OCI-LY3 (cell line): ENCODE results near the gene RNPEPL1.
A peak's percentile ranks its signal among the peaks of the same experiment; 100 is the strongest.

ENCODE experiments used
- H2AFZ ChIP-seq: fragments of 200-600, 300-600 bp; shearing (Covaris generic); 2 replicates; pipeline ENCODE4 v1.6.0; 2014; ENCODE audit warnings: antibody characterized with exemption, low read depth, low read length
- H3K27ac ChIP-seq: fragments of 200-600, 300-600 bp; sonication (generic); 2 replicates; pipeline ENCODE4 v1.5.1; 2014; ENCODE audit warnings: mild to moderate bottlenecking, low read length, moderate library complexity, mixed read lengths
- H3K27me3 ChIP-seq: fragments of 200-600, 300-600 bp; sonication (generic); 2 replicates; pipeline ENCODE4 v1.6.1; 2014; ENCODE audit warnings: low read depth, low read length, mixed read lengths
- H3K36me3 ChIP-seq: fragments of 200-600, 300-600 bp; sonication (generic); replicated peaks from 2 replicates; pipeline ENCODE3; 2014; ENCODE audit warnings: low read depth, low read length, mixed read lengths
- H3K4me1 ChIP-seq: fragments of 300-600, 200-600 bp; sonication (generic); 2 replicates; pipeline ENCODE4 v1.6.1; 2014; ENCODE audit warnings: low read length, mixed read lengths
- H3K4me2 ChIP-seq: fragments of 200-600, 300-600 bp; sonication (generic); 2 replicates; pipeline ENCODE4 v1.6.1; 2014; ENCODE audit warnings: low read length, mixed read lengths
- H3K4me3 ChIP-seq: fragments of 300-600, 200-600 bp; sonication (generic); 2 replicates; pipeline ENCODE4 v1.5.1; 2014; ENCODE audit warnings: antibody characterized with exemption, mild to moderate bottlenecking, low read length, moderate library complexity
- H3K79me2 ChIP-seq: fragments of 300-600, 200-600 bp; shearing (Covaris generic); 2 replicates; pipeline ENCODE4 v1.6.1; 2014; ENCODE audit warnings: mild to moderate bottlenecking, low read length, mixed read lengths
- H3K9ac ChIP-seq: fragments of 300-600, 200-600 bp; shearing (Covaris generic); 2 replicates; pipeline ENCODE4 v1.6.0; 2014; ENCODE audit warnings: mild to moderate bottlenecking, low read length, moderate library complexity
- H3K9me3 ChIP-seq: fragments of 200-600, 300-600 bp; shearing (Covaris generic); 2 replicates; pipeline ENCODE4 v1.6.1; 2014; ENCODE audit warnings: low read length, mixed read lengths; ENCODE audit not compliant: insufficient read depth
- H4K20me1 ChIP-seq: fragments of 200-600, 300-600 bp; sonication (generic); 2 replicates; pipeline ENCODE4 v1.6.1; 2016; ENCODE audit warnings: low read length, mixed read lengths; ENCODE audit not compliant: insufficient read depth
- EZH2phosphoT487 ChIP-seq: fragments of 200-600 bp; shearing (Covaris generic); IDR thresholded peaks from 2 replicates; pipeline ENCODE4 v1.6.1; 2018; ENCODE audit warnings: antibody characterized with exemption, mixed run types, low read depth
- TF ChIP-seq, protein P1 (sequence below): fragments of 200-600, 300-600 bp; sonication (generic); IDR thresholded peaks from 2 replicates; pipeline ENCODE4 v1.5.1; 2014; ENCODE audit warnings: antibody characterized with exemption, low read length, low read depth

The RNPEPL1 gene

DNA sequence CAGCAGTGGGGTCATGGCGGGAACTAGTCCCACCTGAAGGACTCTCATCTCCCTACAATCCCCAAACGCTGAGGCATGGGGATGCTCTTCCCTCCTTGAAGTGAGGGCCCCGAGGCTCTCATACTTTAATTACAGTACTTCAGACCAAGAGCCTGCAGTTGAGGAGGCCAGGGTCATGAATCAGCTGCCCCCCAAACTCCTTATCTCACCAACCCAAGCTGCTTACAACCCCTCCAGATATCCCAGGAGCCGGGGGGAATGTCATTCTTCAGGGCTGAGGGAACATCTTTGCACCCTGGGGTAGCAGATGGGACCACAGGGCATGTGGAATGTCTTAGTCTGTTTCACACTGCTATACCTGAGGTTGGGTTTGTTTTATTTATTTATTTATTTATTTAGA lies 15.5 kb downstream of the RNPEPL1 start:
- peak overlapping the region; percentile 58; the same call in 1 of the 2 replicates for H3K9ac ChIP-seq
- H3K9me3 ChIP-seq: no peaks in the 10 kb centered on the region
- no peak overlapping the region for H2AFZ ChIP-seq
- H3K4me1 ChIP-seq: peaks cover 50% of the 10 kb centered on the region
- peak overlapping the region; percentile 60 for H3K4me2 ChIP-seq
- peaks cover 70% of the 10 kb centered on the region for H3K79me2 ChIP-seq
- TF ChIP-seq, protein P1, sequence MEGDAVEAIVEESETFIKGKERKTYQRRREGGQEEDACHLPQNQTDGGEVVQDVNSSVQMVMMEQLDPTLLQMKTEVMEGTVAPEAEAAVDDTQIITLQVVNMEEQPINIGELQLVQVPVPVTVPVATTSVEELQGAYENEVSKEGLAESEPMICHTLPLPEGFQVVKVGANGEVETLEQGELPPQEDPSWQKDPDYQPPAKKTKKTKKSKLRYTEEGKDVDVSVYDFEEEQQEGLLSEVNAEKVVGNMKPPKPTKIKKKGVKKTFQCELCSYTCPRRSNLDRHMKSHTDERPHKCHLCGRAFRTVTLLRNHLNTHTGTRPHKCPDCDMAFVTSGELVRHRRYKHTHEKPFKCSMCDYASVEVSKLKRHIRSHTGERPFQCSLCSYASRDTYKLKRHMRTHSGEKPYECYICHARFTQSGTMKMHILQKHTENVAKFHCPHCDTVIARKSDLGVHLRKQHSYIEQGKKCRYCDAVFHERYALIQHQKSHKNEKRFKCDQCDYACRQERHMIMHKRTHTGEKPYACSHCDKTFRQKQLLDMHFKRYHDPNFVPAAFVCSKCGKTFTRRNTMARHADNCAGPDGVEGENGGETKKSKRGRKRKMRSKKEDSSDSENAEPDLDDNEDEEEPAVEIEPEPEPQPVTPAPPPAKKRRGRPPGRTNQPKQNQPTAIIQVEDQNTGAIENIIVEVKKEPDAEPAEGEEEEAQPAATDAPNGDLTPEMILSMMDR: no peak
- no peak for TF ChIP-seq EZH2phosphoT487
- H3K4me3 ChIP-seq: peak overlapping the region; percentile 42; the same call in 1 of the 2 replicates
- peak overlapping the region; percentile 98 for H3K27ac ChIP-seq
- H3K27me3 ChIP-seq: no peaks in the 10 kb centered on the region
- H3K36me3 ChIP-seq: peaks cover 34% of the 10 kb centered on the region
- peaks cover 10% of the 10 kb centered on the region for H4K20me1 ChIP-seq

DNA sequence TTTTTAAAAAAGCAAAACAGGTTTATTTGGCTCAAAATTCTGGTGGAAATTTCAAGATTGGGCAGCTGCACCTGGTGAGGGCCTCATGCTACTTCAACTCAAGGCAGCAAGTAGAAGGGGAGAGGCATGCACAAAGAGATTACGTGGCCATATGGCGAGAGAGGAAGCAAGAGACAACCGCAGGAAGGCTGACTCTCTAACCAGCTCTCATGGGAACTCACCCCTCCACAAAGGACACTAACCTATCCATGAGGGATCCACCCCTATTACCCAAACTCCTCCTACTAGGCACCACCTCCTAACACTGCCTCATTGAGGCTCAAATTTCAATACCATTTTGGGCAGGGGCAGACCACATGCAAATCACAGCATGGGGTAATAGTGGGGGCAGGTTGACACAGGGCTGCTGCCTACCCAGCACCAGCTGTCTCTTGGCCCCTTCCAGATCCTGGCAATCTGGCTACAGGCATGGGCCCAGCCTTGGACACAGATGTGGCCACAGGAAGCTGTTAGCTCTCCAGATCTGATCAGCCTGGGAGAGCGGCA lies 16.3 kb downstream of the RNPEPL1 start:
- Histone ChIP-seq H3K27ac (peak overlapping the region; percentile 98), H3K4me2 (peak overlapping the region; percentile 95), H3K79me2 (peaks cover 75% of the 10 kb centered on the region), H2AFZ (no peak overlapping the region), H4K20me1 (peaks cover 10% of the 10 kb centered on the region), H3K4me3 (peak overlapping the region; percentile 98), H3K4me1 (peaks cover 43% of the 10 kb centered on the region), H3K9ac (peak overlapping the region; percentile 100), H3K36me3 (peaks cover 34% of the 10 kb centered on the region), H3K9me3 (no peaks in the 10 kb centered on the region), H3K27me3 (no peaks in the 10 kb centered on the region)
- TF ChIP-seq EZH2phosphoT487: no peak
- TF ChIP-seq, protein P1: no peak

DNA sequence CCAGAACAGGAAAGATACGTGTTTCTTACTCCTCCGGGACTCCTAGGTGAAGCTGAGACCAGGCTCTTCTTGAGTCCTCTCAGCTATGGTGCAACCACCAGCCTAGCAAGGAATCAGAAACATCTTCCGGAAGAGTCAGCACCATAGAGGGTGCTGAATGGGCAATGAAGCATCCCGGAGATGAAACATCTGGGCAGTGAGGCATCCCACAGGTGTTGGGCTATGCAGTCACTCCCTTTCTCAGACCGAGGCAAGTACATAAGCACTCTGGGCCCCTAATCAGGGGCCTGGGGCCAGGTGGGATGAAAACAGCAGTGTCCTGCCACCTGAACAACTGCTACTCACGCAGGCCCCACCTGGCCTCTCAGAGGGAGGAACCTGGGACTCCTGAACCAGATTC lies 16.8 kb downstream of the RNPEPL1 start:
- no peak for TF ChIP-seq EZH2phosphoT487
- TF ChIP-seq, protein P1: no peak
- Histone ChIP-seq H3K4me2 (peak overlapping the region; percentile 95), H3K9ac (peak overlapping the region; percentile 100), H3K27me3 (no peaks in the 10 kb centered on the region), H3K9me3 (no peaks in the 10 kb centered on the region), H4K20me1 (peaks cover 10% of the 10 kb centered on the region), H3K4me3 (peak overlapping the region; percentile 98), H3K36me3 (peaks cover 34% of the 10 kb centered on the region), H3K27ac (peak overlapping the region; percentile 98), H2AFZ (no peak overlapping the region), H3K4me1 (peaks cover 37% of the 10 kb centered on the region), H3K79me2 (peaks cover 79% of the 10 kb centered on the region)

DNA sequence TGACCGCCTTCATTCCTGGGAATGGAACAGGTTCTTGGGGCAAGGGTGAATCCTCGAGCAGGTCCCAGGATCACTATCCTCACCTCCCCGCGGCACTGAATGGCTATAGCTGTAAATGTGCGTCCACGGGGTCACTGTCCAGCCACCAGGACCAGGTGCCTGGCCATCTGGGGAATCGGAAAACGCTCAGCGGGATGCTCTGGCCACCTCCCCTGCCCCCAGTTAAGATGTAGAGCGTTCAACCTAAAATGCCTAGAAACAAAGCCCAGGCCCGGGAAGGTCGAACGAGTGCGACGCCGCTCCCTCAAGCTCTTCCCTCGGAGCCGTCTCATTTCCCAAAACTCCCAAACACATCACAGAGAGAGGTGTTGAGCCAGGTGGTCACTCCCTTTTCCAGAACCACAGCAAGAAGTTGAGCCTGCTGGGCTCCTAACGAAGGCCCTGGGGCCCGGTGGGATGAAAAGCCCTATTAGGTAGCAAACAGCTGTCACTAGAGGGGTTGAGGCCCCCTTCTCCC lies 17.5 kb downstream of the RNPEPL1 start:
- Histone ChIP-seq H4K20me1 (peaks cover 10% of the 10 kb centered on the region), H3K4me1 (peaks cover 31% of the 10 kb centered on the region), H3K27me3 (no peaks in the 10 kb centered on the region), H3K36me3 (peaks cover 28% of the 10 kb centered on the region), H3K27ac (peak overlapping the region; percentile 98), H3K9me3 (no peaks in the 10 kb centered on the region), H3K79me2 (peaks cover 79% of the 10 kb centered on the region), H2AFZ (no peak overlapping the region), H3K4me2 (peak overlapping the region; percentile 95), H3K9ac (peak overlapping the region; percentile 100), H3K4me3 (peak overlapping the region; percentile 98)
- TF ChIP-seq, protein P1: no peak
- TF ChIP-seq EZH2phosphoT487: no peak
